SK-N-SH treated with all-trans-retinoic acid at 6 μM for 48 hours (cell line): ENCODE data around the gene OBP2B.

Experiments used
- ATAC-seq: fragments of 200-7000 bp; cut with Tn5 transposase; 3 replicates; pipeline ENCODE4 v1.9.1; 2020; ENCODE audit warnings: mild to moderate bottlenecking, moderate library complexity
- ARNTL ChIP-seq: fragments of 450-650 bp; formaldehyde crosslinking; IDR thresholded peaks from 2 replicates; pipeline ENCODE4 v1.5.0; 2020; ENCODE audit warnings: low read depth, mild to moderate bottlenecking, moderate library complexity, borderline replicate concordance
- BACH2 ChIP-seq: fragments of 250-450 bp; sonication (Bioruptor Pico); IDR thresholded peaks from 2 replicates; pipeline ENCODE4 v1.9.0; 2021; ENCODE audit warnings: mild to moderate bottlenecking, borderline replicate concordance
- CREB5 ChIP-seq: fragments of 250-450 bp; sonication (Bioruptor Pico); IDR thresholded peaks from 2 replicates; pipeline ENCODE4 v1.5.1; 2020; ENCODE audit warnings: low read depth, mild to moderate bottlenecking, moderate library complexity
- CSDC2 ChIP-seq: fragments of 250-450 bp; sonication (Bioruptor Pico); IDR thresholded peaks from 2 replicates; pipeline ENCODE4 v1.5.0; 2020; ENCODE audit warnings: mild to moderate bottlenecking, moderate library complexity
- CSRNP3 ChIP-seq: fragments of 250-450 bp; sonication (Bioruptor Pico); IDR thresholded peaks from 2 replicates; pipeline ENCODE4 v1.5.1; 2021; ENCODE audit warnings: mild to moderate bottlenecking, moderate library complexity
- ESRRG ChIP-seq: fragments of 250-450 bp; sonication (Bioruptor Pico); IDR thresholded peaks from 2 replicates; pipeline ENCODE4 v1.6.1; 2021; ENCODE audit warnings: mild to moderate bottlenecking
- GLIS3 ChIP-seq: fragments of 250-450 bp; sonication (Bioruptor Pico); IDR thresholded peaks from 2 replicates; pipeline ENCODE4 v1.5.0; 2020; ENCODE audit warnings: mild to moderate bottlenecking, moderate library complexity
- OSR1 ChIP-seq: fragments of 250-450 bp; sonication (Bioruptor Pico); IDR thresholded peaks from 2 replicates; pipeline ENCODE4 v1.8.0; 2022; ENCODE audit warnings: moderate library complexity, mild to moderate bottlenecking, inconsistent platforms
- PATZ1 ChIP-seq: fragments of 250-450 bp; sonication (Bioruptor Pico); IDR thresholded peaks from 2 replicates; pipeline ENCODE4 v1.8.0; 2020; ENCODE audit warnings: mild to moderate bottlenecking, moderate library complexity, borderline replicate concordance
- POU6F1 ChIP-seq: fragments of 250-450 bp; sonication (Bioruptor Pico); IDR thresholded peaks from 2 replicates; pipeline ENCODE4 v1.8.0; 2021; ENCODE audit warnings: low read depth, mild to moderate bottlenecking, moderate library complexity, borderline replicate concordance
- PPARA ChIP-seq: fragments of 250-450 bp; sonication (Bioruptor Pico); IDR thresholded peaks from 2 replicates; pipeline ENCODE4 v1.5.0; 2020; ENCODE audit warnings: mild to moderate bottlenecking, borderline replicate concordance
- RARB ChIP-seq: fragments of 250-450 bp; sonication (Bioruptor Pico); IDR thresholded peaks from 2 replicates; pipeline ENCODE4 v1.8.0; 2021; ENCODE audit warnings: mild to moderate bottlenecking, moderate library complexity
- SNAI2 ChIP-seq: fragments of 250-450 bp; sonication (Bioruptor Pico); IDR thresholded peaks from 2 replicates; pipeline ENCODE4 v1.5.0; 2020; ENCODE audit warnings: mild to moderate bottlenecking, moderate library complexity
- TCF4 ChIP-seq: fragments of 250-450 bp; sonication (Bioruptor Pico); IDR thresholded peaks from 2 replicates; pipeline ENCODE4 v1.8.0; 2021; ENCODE audit warnings: mild to moderate bottlenecking, moderate library complexity, borderline replicate concordance
- TOX ChIP-seq: fragments of 250-450 bp; sonication (Bioruptor Pico); IDR thresholded peaks from 2 replicates; pipeline ENCODE4 v1.8.0; 2021; ENCODE audit warnings: mild to moderate bottlenecking, moderate library complexity, borderline replicate concordance
- TSHZ2 ChIP-seq: fragments of 250-450 bp; sonication (Bioruptor Pico); IDR thresholded peaks from 2 replicates; pipeline ENCODE4 v1.5.0; 2020; ENCODE audit warnings: mild to moderate bottlenecking, moderate library complexity
- ZC3H10 ChIP-seq: fragments of 250-450 bp; sonication (Bioruptor Pico); IDR thresholded peaks from 2 replicates; pipeline ENCODE4 v1.5.1; 2021; ENCODE audit warnings: mild to moderate bottlenecking, moderate library complexity
- ZFP3 ChIP-seq: fragments of 250-450 bp; sonication (Bioruptor Pico); IDR thresholded peaks from 2 replicates; pipeline ENCODE4 v1.5.0; 2020; ENCODE audit warnings: mild to moderate bottlenecking, moderate library complexity
- ZNF565 ChIP-seq: fragments of 450-650 bp; formaldehyde crosslinking; conservative IDR thresholded peaks from 2 replicates; pipeline ENCODE4 v1.5.0; 2020; ENCODE audit warnings: low read depth, mild to moderate bottlenecking, moderate library complexity
- ZNF70 ChIP-seq: fragments of 450-650 bp; formaldehyde crosslinking; IDR thresholded peaks from 2 replicates; pipeline ENCODE4 v1.5.0; 2020; ENCODE audit warnings: mild to moderate bottlenecking, moderate library complexity
- ZNF8 ChIP-seq: fragments of 450-650 bp; formaldehyde crosslinking; IDR thresholded peaks from 2 replicates; pipeline ENCODE4 v1.5.0; 2020; ENCODE audit warnings: mild to moderate bottlenecking, moderate library complexity

The OBP2B gene

GRCh38 chr9:133169102-133169501 lies 39.9 kb downstream of the OBP2B start:
- no peak for ATAC-seq
- no peak for TF ChIP-seq TCF4 (CRISPR knock-in tag)
- no peak for TF ChIP-seq ZFP3
- no peak for TF ChIP-seq ZC3H10 (CRISPR knock-in tag)
- TF ChIP-seq OSR1 (CRISPR knock-in tag), result no peak
- no peak for TF ChIP-seq ZNF70 (CRISPR knock-in tag)
- no peak for TF ChIP-seq TSHZ2 (CRISPR knock-in tag)
- TF ChIP-seq BACH2, result no peak
- TF ChIP-seq ESRRG (CRISPR knock-in tag), result no peak
- TF ChIP-seq CSRNP3 (CRISPR knock-in tag), result no peak
- no peak for TF ChIP-seq PPARA (CRISPR knock-in tag)
- no peak for TF ChIP-seq POU6F1 (CRISPR knock-in tag)
- no peak for TF ChIP-seq TOX (CRISPR knock-in tag)
- TF ChIP-seq CREB5 (CRISPR knock-in tag), result no peak
- TF ChIP-seq ZNF8, result no peak
- no peak for TF ChIP-seq RARB (CRISPR knock-in tag)
- TF ChIP-seq ZNF565 (CRISPR knock-in tag), result no peak
- no peak for TF ChIP-seq SNAI2 (CRISPR knock-in tag)

- TF ChIP-seq CSRNP3 (CRISPR knock-in tag) (no peak), PPARA (CRISPR knock-in tag) (no peak), ZNF70 (CRISPR knock-in tag) (no peak), PATZ1 (CRISPR knock-in tag) (no peak), OSR1 (CRISPR knock-in tag) (no peak)
- TF ChIP-seq, all 23 proteins: peak for 0
These were observed 40.6 kb downstream of the OBP2B start for GRCh38 chr9:133168432-133168831.

GRCh38 chr9:133167769-133168168 lies 41.3 kb downstream of the OBP2B start:
- no peak for TF ChIP-seq GLIS3 (CRISPR knock-in tag)
- no peak for TF ChIP-seq OSR1 (CRISPR knock-in tag)
- no peak for TF ChIP-seq SNAI2 (CRISPR knock-in tag)
- no peak for TF ChIP-seq CSDC2
- no peak for TF ChIP-seq ARNTL (CRISPR knock-in tag)
- no peak for TF ChIP-seq RARB (CRISPR knock-in tag)
- no peak for TF ChIP-seq TOX (CRISPR knock-in tag)
- no peak for ATAC-seq

More at GRCh38 chr9:133168432-133168831, 40.6 kb downstream of the OBP2B start:
- ATAC-seq, result no peak
